ENCODE results near the gene ZFYVE27. TPM values are rescaled to one million over a fixed set of nuclear protein-coding genes. Genes with fewer than 3 reads are reported as not detected.
A peak's percentile ranks its signal among the peaks of the same experiment; 100 is the strongest.

The ZFYVE27 gene
- total and polyA plus RNA-seq, 9 donors = 14.4 to 30.1 (median 25.6) TPM

- H3K9me3 ChIP-seq = no peaks in the 10 kb centered on the region
- 85 to 93% (median 85%) methylated on average over 3 of the region's 3 CpGs for WGBS, 3 donors
- no peak overlapping the region for H3K27ac ChIP-seq
- no peaks in the 10 kb centered on the region for H3K36me3 ChIP-seq
- TF ChIP-seq EP300 (IDR thresholded peaks at IDR 0.05) = no peak
- TF ChIP-seq POLR2A (IDR thresholded peaks at IDR 0.05) = no peak
- no peak for TF ChIP-seq CTCF (IDR thresholded peaks at IDR 0.05)
- H3K27me3 ChIP-seq = no peaks in the 10 kb centered on the region
- peaks cover 3% of the 10 kb centered on the region for H3K4me1 ChIP-seq (ENCODE audit: insufficient read depth)
- H3K4me3 ChIP-seq = no peak overlapping the region
- intact Hi-C loops (cut with DNase I) = no loop called here
- no peak for DNase-seq
These were observed 31.8 kb upstream of the ZFYVE27 start for GRCh38 chr10:97705006-97705670.

GRCh38 chr10:97707134-97707861, 29.6 kb upstream of the ZFYVE27 start:
- no peaks in the 10 kb centered on the region for H3K9me3 ChIP-seq
- 58 to 74% (median 58%) methylated on average over 11 of the region's 11 CpGs for WGBS, 3 donors
- H3K4me3 ChIP-seq = no peak overlapping the region
- peak in 1 of 5 donors; percentile 45 for DNase-seq
- H3K36me3 ChIP-seq = no peaks in the 10 kb centered on the region
- peaks cover 3% of the 10 kb centered on the region for H3K4me1 ChIP-seq (ENCODE audit: insufficient read depth)
- TF ChIP-seq POLR2A (IDR thresholded peaks at IDR 0.05) = no peak
- TF ChIP-seq CTCF (IDR thresholded peaks at IDR 0.05) = no peak
- no peak for TF ChIP-seq EP300 (IDR thresholded peaks at IDR 0.05)
- no peak overlapping the region for H3K27ac ChIP-seq
- intact Hi-C loops (cut with DNase I) = loop anchor here in 1 of 4 donors (2.0 kb wide), 1 partner anchor 26 kb away; no protein-coding TSS in a partner anchor
- H3K27me3 ChIP-seq = no peaks in the 10 kb centered on the region

GRCh38 chr10:97708167-97708566, 28.8 kb upstream of the ZFYVE27 start:
- no peak for TF ChIP-seq POLR2A (IDR thresholded peaks at IDR 0.05)
- no peak for TF ChIP-seq CTCF (IDR thresholded peaks at IDR 0.05)
- TF ChIP-seq EP300 (IDR thresholded peaks at IDR 0.05) = no peak
- 82 to 93% (median 88%) methylated on average over 2 of the region's 2 CpGs for WGBS, 3 donors
- H3K27ac ChIP-seq = no peak overlapping the region
- peak in 1 of 5 donors; percentile 5 for DNase-seq
- intact Hi-C loops (cut with DNase I) = loop anchor here in 1 of 4 donors (2.0 kb wide), 1 partner anchor 25 kb away; no protein-coding TSS in a partner anchor
- H3K36me3 ChIP-seq = no peaks in the 10 kb centered on the region
- H3K4me3 ChIP-seq = no peak overlapping the region
- no peaks in the 10 kb centered on the region for H3K9me3 ChIP-seq
- H3K27me3 ChIP-seq = no peaks in the 10 kb centered on the region
- peaks cover 6% of the 10 kb centered on the region for H3K4me1 ChIP-seq (ENCODE audit: insufficient read depth)

GRCh38 chr10:97708976-97709946, 27.7 kb upstream of the ZFYVE27 start:
- Histone ChIP-seq H3K4me3 (no peak overlapping the region), H3K9me3 (no peaks in the 10 kb centered on the region), H3K27me3 (no peaks in the 10 kb centered on the region), H3K27ac (peak overlapping the region in 1 of 2 donors; percentile 23), H3K4me1 (ENCODE audit: insufficient read depth) (peaks cover 6% of the 10 kb centered on the region), H3K36me3 (no peaks in the 10 kb centered on the region)
- intact Hi-C loops (cut with DNase I) = loop anchor here in 1 of 4 donors (2.0 kb wide), 1 partner anchor 24 kb away; no protein-coding TSS in a partner anchor
- peak; percentile 82 to 92 (median 86) for DNase-seq
- 29 to 32% (median 29%) methylated on average over 18 of the region's 18 CpGs for WGBS, 3 donors
- TF ChIP-seq POLR2A (IDR thresholded peaks at IDR 0.05) (no peak), CTCF (IDR thresholded peaks at IDR 0.05) (peak; percentile 47 to 68 (median 61))

All from ovary (tissue), 9 donors.